Measurements from ENCODE around the gene ILF2.
A peak's percentile ranks its signal among the peaks of the same experiment; 100 is the strongest.
"Not testable (repeated sequence)": the region's sequence is repeated elsewhere in the genome, so short reads cannot be mapped to it uniquely, and the experiment has no call there.

The ILF2 gene

DNA sequence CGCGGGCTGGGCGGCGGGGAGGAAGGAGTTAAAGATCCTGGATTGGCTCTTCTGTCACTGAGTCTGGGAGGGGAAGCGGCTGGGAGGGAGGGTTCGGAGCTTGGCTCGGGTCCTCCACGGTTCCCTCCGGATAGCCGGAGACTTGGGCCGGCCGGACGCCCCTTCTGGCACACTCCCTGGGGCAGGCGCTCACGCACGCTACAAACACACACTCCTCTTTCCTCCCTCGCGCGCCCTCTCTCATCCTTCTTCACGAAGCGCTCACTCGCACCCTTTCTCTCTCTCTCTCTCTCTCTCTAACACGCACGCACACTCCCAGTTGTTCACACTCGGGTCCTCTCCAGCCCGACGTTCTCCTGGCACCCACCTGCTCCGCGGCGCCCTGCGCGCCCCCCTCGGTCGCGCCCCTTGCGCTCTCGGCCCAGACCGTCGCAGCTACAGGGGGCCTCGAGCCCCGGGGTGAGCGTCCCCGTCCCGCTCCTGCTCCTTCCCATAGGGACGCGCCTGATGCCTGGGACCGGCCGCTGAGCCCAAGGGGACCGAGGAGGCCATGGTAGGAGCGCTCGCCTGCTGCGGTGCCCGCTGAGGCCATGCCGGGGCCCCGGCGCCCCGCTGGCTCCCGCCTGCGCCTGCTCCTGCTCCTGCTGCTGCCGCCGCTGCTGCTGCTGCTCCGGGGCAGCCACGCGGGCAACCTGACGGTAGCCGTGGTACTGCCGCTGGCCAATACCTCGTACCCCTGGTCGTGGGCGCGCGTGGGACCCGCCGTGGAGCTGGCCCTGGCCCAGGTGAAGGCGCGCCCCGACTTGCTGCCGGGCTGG is 7.9 kb upstream of the ILF2 start, which contains the start of gene NPR1:
TSS of gene NPR1 (plus strand) at position 170 of the 818 bp plus-strand sequence. CDS start at position 591, 421 bp downstream.
- peak; percentile 70 for DNase-seq

DNA sequence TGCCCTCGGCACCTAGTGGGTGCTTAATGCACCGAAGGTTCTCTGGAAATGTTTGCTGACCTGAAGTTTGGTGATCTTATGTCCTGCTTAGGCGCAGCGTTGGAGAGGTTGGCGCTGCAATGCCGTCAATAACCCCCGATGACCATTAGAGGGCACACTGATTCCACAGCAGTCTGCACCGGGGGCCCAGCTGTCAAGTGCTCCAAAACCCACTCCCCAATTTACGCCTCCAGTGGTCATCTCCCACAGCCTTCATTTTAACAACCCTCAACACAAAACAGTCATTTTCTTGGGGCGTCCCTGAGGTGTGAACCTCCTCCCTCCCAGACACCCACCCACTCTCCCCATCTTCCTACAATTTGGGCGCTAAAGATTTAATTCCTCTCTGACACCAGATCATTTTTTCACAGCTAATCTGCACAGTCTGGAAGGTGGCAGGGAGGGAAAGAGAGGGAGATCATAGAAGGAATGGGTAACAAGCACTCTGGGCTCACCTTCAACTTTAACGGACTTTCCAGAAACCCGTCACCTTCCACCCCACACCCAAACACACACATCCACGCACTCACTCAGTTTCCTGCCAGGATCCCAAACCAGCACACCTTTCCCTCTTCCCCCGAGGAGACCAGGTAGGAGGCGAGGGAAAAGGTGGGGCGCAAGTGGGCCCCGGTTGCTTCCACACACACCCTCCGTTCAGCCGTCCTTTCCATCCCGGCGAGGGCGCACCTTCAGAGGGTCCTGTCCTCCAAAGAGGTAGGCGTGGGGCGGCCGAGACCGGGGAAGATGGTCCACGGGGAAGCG is 7.1 kb upstream of the ILF2 start:
- DNase-seq = peak; percentile 76

DNA sequence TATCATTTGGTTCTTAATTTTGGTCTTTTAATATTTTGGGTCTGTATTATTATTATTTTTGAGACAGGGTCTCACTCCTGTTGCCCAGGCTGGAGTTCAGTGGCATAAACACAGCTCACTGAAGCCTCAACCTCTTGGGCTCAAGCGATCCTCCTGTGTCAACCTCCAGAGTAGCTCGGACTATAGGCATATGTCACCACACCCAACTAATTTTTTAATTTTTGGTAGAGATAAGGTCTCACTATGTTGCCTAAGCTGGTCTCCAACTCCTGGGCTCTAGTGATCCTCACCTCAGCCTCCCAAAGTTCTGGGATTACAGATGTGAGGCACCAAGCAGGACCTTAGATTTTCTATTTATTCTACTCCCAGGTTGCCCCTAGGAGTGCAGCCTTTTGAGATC is 2.7 kb upstream of the ILF2 start:
- no peak for DNase-seq

DNA sequence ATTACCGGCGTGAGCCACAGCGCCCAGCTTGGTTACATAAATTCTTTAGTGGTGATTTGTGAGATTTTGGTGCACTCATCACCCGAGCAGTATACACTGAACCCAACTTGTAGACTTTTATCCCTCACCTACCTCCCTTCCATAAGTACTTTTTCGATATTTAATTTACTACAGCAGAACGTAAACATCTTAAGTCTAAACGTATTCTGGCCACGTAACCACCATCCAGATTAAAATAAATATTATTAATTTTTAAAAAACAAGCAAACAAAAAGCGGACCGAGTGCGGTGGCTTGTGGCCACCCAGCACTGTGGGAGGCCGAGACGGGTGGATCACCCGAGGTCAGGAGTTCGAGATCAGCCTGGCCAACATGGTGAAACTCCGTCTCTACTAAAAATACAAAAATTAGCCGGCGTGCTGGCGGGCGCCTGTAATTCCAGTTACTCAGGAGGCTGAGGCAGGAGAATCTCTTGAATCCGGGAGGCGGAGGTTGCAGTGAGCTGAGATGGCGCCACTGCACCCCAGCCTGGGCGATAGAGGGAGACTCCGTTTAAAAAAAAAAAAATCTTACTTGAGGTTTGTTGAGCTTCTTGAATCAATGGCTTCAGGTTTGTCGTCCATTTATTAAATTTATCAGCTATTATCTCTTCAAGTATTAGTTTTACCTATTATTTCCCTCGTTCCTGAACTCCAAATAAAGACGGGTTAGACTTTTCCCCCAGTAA is 998 bp upstream of the ILF2 start:
- peak; percentile 71 for DNase-seq

DNA sequence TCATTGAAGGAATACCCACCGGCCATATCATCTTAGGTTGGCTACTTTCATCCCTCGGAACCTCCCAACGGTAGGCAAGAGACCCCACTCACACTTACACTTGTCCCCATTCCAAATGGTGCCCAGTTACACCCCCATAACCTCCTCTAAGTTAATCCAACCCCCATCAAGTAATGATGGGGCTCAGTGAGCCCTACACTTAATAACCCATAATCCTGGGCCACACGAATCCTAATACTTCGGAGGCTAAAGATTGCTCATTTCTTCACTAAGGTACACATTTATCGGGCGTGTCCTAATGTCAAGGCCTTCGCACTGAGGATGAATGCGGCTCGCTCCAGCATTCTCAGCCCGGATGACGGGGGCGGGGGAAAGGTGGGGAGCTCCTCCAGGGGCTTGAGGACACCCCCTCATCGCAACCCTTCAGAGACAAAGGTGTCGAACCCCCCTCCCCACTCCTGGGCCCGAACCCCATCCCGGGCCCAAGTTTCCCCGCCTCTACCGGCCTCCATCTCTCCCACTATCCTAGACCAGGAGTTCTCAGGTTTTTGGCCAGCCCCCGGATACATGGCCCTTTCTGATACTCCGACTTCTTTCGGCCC is 435 bp downstream of the ILF2 start:
- DNase-seq = no peak

DNA sequence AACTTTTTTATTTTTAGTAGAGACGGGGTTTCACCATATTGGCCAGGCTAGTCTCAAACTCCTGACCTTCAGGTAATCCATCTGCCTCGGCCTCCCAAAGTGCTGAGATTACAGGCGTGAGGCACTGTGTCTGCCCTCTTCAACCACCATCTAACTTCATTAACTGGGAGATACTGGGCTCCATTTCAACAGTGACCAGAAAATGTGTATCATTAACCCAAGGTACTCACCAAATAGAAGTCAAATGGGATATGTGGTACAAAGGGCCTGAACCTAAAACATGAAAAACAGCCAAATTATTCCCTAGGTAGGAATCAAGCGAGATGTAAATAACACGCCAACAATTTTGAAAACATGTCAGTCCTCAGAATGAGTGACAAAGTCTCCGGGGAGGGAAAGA is 1.2 kb downstream of the ILF2 start:
- no peak for DNase-seq

DNA sequence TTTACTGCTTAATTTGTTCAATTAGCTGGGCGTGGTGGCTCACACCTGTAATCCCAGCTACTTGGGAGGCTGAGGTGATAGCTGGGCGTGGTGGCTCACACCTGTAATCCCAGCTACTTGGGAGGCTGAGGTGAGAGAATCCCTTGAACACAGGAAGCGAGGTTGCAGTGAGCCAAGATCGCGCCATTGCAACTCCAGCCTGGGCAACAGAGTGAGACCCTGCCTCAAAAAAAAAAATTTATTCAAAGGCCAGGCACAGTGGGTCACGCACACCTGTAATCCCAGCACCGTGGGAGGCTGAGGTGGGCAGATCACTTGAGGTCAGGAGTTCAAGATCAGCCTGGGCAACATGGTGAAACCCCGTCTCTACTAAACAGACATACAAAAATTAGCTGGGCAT is 2.1 kb downstream of the ILF2 start:
- DNase-seq = not testable (repeated sequence)

- DNase-seq = no peak
These were observed 3.4 kb downstream of the ILF2 start for GRCh38 chr1:153667439-153667838.

- no peak for DNase-seq
These were observed 7.6 kb downstream of the ILF2 start for GRCh38 chr1:153663211-153663610.

GRCh38 chr1:153662269-153662668 is 8.5 kb downstream of the ILF2 start:
- DNase-seq = no peak

DNA sequence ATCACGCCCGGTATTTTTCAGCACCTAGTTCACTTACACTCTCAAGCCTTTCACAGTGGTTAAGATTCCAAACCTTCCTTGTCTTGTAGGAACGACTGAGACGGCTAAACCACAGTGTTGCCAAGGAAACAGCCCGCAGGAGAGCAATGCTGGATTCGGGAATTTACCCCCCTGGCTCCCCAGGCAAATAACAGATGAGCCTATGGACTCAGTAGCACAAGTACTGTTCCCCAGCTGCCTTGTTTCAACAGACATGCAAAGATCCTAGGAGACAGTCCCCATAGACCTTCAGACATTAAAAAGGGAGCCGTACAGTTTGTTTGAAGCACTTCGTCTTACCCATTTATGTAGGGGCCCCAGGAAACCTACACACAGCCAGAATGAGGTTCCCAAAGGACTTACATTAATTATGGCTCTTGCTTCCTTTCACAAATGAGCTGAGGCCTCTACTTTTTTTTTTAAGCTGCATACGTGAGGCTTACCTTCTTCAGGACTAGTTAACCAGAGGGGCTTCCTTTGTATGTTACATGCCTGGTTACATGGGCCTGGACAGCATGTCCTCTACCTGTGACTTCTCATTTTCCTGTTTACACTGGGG is 9.6 kb downstream of the ILF2 start:
- peak; percentile 69 for DNase-seq

- DNase-seq = no peak
These were observed 11.1 kb downstream of the ILF2 start for GRCh38 chr1:153659656-153660055.

DNA sequence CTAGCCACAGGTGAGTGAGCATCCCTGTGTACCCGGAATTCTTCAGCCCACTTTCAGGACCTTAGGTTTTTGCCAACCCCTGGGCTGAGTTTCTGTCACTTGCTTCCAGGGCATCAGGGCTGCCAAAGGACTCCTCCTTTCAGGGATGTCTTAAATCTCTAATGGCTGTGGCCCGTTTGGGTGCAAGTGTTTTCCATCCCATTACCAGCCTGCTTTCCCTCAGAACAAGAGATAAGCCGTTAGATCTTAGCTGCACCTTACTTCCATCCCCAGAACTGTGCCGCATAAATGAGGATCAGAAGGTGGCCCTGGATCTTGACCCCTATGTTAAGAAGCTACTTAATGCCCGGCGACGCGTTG is 11.6 kb downstream of the ILF2 start:
- DNase-seq = peak; percentile 54

- peak; percentile 95 for DNase-seq
These were observed 12.2 kb downstream of the ILF2 start, which contains the start of gene SNAPIN for GRCh38 chr1:153658400-153659174. TSS of gene SNAPIN (plus strand) at chr1:153658703. CDS start at chr1:153658744, 41 bp downstream.

DNA sequence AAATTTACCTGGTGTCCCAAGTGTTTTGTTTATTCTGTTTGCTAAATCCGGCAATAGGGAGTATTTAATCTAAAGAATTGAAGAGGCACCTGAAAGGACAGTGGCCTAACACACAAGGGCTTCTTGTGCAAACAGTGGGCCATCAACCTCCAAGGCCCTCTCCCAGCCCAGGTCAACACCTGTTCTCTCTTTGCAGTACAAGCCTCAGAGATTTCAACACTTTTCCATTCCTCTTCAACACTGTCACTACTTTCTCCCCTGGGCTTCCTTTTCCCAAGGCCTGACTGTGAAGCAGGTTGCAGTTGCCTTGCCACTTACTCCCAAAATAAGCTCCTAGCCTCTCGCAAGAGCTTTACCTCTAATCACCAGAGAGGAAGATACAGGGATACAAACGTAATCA is 15.5 kb downstream of the ILF2 start:
- DNase-seq = no peak

- no peak for DNase-seq
These were observed 17.8 kb downstream of the ILF2 start for GRCh38 chr1:153652805-153653500.

DNA sequence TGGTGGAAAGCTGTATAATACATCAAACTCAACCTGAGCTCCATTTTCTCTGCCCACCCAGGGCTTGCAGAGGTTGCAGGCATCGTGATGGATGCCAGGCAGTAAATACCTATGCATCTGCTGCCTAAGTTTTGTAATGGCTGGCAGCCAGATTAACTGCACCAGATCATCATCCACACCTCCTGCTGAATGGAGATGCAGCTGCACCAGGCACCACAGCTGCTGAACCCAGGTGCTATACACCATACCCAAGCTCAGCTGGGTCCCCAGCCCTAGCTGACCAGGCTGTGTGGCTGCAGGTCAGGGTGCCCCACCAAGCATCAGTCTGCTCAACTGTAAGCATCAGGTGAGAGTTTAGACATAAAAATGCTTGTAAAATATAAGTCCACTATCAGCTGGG is 19.0 kb downstream of the ILF2 start:
- DNase-seq = peak; percentile 30

GRCh38 chr1:153649863-153650235 is 20.9 kb downstream of the ILF2 start:
- DNase-seq = peak; percentile 78

GRCh38 chr1:153649137-153649862 is 21.5 kb downstream of the ILF2 start:
- peak; percentile 47 for DNase-seq

- no peak for DNase-seq
These were observed 22.7 kb downstream of the ILF2 start for GRCh38 chr1:153648000-153648643.
